Measurements from ENCODE around the gene STXBP4. TPM values are rescaled to one million over a fixed set of nuclear protein-coding genes. Genes with fewer than 3 reads are reported as not detected.

Gene STXBP4
- total RNA-seq, 1 donor from 2014 or later = 12.0 TPM

DNA sequence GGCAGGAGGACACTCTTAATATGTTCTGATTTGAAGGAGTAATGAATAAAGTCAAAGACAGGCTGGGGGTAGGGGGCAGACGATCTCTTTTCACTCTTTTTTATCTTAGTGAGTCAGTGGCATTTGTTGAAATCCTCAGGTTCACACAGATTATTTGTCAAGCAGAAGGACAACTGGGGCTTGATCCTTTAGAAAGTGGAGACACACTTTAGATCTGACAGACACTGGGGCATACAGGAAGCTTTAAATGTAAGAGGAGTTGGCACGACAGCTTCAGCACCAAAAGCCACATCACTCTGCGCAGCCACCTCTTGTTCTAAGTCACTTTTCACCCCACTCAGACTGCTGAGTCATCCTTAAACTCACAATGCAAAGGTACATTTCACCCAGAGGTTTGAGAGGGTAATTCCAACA, 121.5 kb downstream of the STXBP4 start:
- H3K27ac ChIP-seq = no peak overlapping the region
- DNase-seq (no peak), ATAC-seq (peak; percentile 65)
- H3K9me3 ChIP-seq = no peaks in the 10 kb centered on the region
- H3K27me3 ChIP-seq = no peaks in the 10 kb centered on the region
- H3K36me3 ChIP-seq = no peaks in the 10 kb centered on the region
- H3K4me3 ChIP-seq = no peak overlapping the region
- intact Hi-C loops (cut with DNase I) = no loop called here
- no peaks in the 10 kb centered on the region for H3K4me1 ChIP-seq
- TF ChIP-seq, protein P1, sequence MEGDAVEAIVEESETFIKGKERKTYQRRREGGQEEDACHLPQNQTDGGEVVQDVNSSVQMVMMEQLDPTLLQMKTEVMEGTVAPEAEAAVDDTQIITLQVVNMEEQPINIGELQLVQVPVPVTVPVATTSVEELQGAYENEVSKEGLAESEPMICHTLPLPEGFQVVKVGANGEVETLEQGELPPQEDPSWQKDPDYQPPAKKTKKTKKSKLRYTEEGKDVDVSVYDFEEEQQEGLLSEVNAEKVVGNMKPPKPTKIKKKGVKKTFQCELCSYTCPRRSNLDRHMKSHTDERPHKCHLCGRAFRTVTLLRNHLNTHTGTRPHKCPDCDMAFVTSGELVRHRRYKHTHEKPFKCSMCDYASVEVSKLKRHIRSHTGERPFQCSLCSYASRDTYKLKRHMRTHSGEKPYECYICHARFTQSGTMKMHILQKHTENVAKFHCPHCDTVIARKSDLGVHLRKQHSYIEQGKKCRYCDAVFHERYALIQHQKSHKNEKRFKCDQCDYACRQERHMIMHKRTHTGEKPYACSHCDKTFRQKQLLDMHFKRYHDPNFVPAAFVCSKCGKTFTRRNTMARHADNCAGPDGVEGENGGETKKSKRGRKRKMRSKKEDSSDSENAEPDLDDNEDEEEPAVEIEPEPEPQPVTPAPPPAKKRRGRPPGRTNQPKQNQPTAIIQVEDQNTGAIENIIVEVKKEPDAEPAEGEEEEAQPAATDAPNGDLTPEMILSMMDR (IDR thresholded peaks at IDR 0.05) = no peak

GRCh38 chr17:55093353-55093752, 124.8 kb downstream of the STXBP4 start:
- Histone ChIP-seq H3K4me3 (no peak overlapping the region), H3K27me3 (no peaks in the 10 kb centered on the region), H3K9me3 (no peaks in the 10 kb centered on the region), H3K27ac (no peak overlapping the region), H3K36me3 (no peaks in the 10 kb centered on the region), H3K4me1 (no peaks in the 10 kb centered on the region)
- DNase-seq (no peak), ATAC-seq (no peak)
- intact Hi-C loops (cut with DNase I) = no loop called here
- TF ChIP-seq, protein P1 (IDR thresholded peaks at IDR 0.05) = no peak

DNA sequence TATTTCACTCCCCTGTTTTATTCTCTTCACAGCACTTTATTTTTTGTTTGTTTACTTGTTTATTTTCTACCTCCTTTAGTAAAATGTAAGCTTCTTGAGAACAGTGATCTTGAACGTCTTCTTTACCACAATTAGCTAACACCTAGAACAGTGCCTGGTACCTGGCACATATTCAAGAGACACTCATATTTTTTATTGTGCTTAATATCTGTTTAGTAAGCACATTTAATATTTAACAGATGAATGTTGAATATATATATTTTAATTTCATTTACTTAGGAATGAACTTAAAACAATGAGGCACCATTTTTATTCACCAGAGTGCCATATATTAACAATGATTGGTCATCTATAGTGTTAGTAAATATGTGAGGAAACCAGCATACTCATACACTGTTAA, 130.2 kb downstream of the STXBP4 start:
- intact Hi-C loops (cut with DNase I) = no loop called here
- no peak overlapping the region for H3K4me3 ChIP-seq
- H3K36me3 ChIP-seq = no peaks in the 10 kb centered on the region
- H3K4me1 ChIP-seq = no peaks in the 10 kb centered on the region
- H3K9me3 ChIP-seq = peaks cover 4% of the 10 kb centered on the region
- TF ChIP-seq, protein P1 (IDR thresholded peaks at IDR 0.05) = no peak
- DNase-seq (no peak), ATAC-seq (no peak)
- no peak overlapping the region for H3K27ac ChIP-seq
- H3K27me3 ChIP-seq = no peaks in the 10 kb centered on the region

- intact Hi-C loops (cut with DNase I) = no loop called here
Measured at GRCh38 chr17:55110521-55110920, 142.0 kb downstream of the STXBP4 start.

DNA sequence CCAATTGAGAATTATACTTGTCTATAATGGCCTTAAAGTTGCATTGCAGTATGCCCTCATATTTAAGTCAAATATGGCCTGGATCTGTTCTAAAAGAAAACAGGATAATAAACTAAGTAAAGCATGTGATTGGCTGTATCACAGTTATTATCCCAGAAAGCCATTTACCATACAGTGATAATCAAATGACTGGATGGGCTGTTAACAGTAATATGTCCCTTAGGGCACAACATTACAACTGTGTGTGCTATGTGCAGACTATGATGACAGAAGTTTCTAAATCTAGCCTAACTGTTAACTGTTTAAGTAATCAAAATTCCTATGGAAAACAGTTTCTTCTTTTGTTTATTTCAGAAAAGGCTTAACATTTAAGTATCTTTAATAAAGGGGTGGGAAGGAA, 145.7 kb downstream of the STXBP4 start:
- no peaks in the 10 kb centered on the region for H3K9me3 ChIP-seq
- intact Hi-C loops (cut with DNase I) = no loop called here
- no peak overlapping the region for H3K4me3 ChIP-seq
- TF ChIP-seq, protein P1 (IDR thresholded peaks at IDR 0.05) = no peak
- no peak overlapping the region for H3K27ac ChIP-seq
- ATAC-seq (no peak), DNase-seq (no peak)
- no peaks in the 10 kb centered on the region for H3K27me3 ChIP-seq
- H3K4me1 ChIP-seq = no peaks in the 10 kb centered on the region
- no peaks in the 10 kb centered on the region for H3K36me3 ChIP-seq

More at GRCh38 chr17:55110521-55110920, 142.0 kb downstream of the STXBP4 start:
- DNase-seq (no peak), ATAC-seq (no peak)
- H3K4me3 ChIP-seq = no peak overlapping the region
- no peaks in the 10 kb centered on the region for H3K4me1 ChIP-seq
- no peaks in the 10 kb centered on the region for H3K27me3 ChIP-seq
- H3K9me3 ChIP-seq = no peaks in the 10 kb centered on the region
- no peaks in the 10 kb centered on the region for H3K36me3 ChIP-seq
- TF ChIP-seq, protein P1 (IDR thresholded peaks at IDR 0.05) = no peak
- no peak overlapping the region for H3K27ac ChIP-seq

DNA sequence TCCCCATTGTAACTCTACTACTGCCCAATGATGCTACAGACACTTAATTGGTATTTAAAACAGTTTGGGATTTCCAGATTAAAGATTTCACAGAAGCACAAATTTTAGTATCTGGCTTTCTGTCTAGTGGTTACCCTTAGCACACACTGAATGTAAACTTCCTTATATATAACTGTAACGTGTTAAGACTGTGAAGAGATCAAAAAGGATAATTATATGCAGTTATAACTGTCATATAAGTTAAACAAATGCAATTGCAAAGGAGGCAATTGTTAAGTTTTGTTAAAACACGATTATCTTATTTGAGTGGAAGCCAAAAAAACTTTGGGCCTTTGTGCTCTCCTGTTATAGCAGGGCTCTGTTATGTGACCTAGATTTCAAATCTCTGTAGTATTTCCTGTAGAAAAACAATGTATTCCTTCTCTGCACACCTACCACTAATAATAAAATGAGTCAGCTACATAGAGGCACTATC, 147.9 kb downstream of the STXBP4 start:
- H3K27me3 ChIP-seq = no peaks in the 10 kb centered on the region
- H3K4me1 ChIP-seq = no peaks in the 10 kb centered on the region
- TF ChIP-seq, protein P1 (IDR thresholded peaks at IDR 0.05) = no peak
- intact Hi-C loops (cut with DNase I) = no loop called here
- ATAC-seq (no peak), DNase-seq (no peak)
- H3K36me3 ChIP-seq = no peaks in the 10 kb centered on the region
- H3K4me3 ChIP-seq = no peak overlapping the region
- H3K27ac ChIP-seq = no peak overlapping the region
- H3K9me3 ChIP-seq = no peaks in the 10 kb centered on the region

Data from upper lobe of right lung (tissue), 1 donor.